Peyer's patch (tissue), 4 donors: ENCODE results near the gene TWSG1. TPM values are rescaled to one million over a fixed set of nuclear protein-coding genes. Genes with fewer than 3 reads are reported as not detected.
A peak's percentile ranks its signal among the peaks of the same experiment; 100 is the strongest.

Experiments used
- DNase-seq, 3 donors: peaks; one replicate each; pipeline ENCODE4 v3.0.0-alpha.2; 2017 to 2019
- H3K27ac ChIP-seq, 4 donors: fragments of 200-600 bp; sonication (generic); one replicate each; pipeline ENCODE4 v1.5.1; 2016 to 2019
- H3K27me3 ChIP-seq, 2 donors: fragments of 200-600 bp; sonication (generic); one replicate each; pipeline ENCODE4 v1.5.1; 2019
- H3K36me3 ChIP-seq, 3 donors: fragments of 200-600 bp; sonication (generic); one replicate each; pipeline ENCODE4 v1.5.1; 2016 to 2019
- H3K4me1 ChIP-seq, 4 donors: fragments of 200-600 bp; sonication (generic); one replicate each; pipeline ENCODE4 v1.5.1; 2016 to 2019
- H3K4me3 ChIP-seq, 4 donors: fragments of 200-600 bp; sonication (generic); 1 replicate in 3 of 4; 2 replicates in 1 of 4; pipeline ENCODE4 v1.5.1; 2016 to 2019; ENCODE audit warnings: mild to moderate bottlenecking in 1 of 4
- H3K9me3 ChIP-seq, 4 donors: fragments of 200-600 bp; sonication (generic); one replicate each; pipeline ENCODE4 v1.5.1; 2016 to 2019; ENCODE audit warnings: mild to moderate bottlenecking in 1 of 4
- CTCF ChIP-seq, 6 experiments: fragments of 450-650 bp in 4 of 6; fragments of 200-600 bp in 2 of 6; sonication (generic) in 1 of 6; IDR thresholded peaks; one replicate each; pipeline ENCODE4 v1.5.1; 2017 to 2019; ENCODE audit warnings: antibody characterized with exemption in 6 of 6, mild to moderate bottlenecking in 3 of 6, moderate library complexity in 1 of 6
- POLR2A ChIP-seq, 2 donors: fragments of 450-650 bp; IDR thresholded peaks; one replicate each; pipeline ENCODE4 v1.5.1; 2017; ENCODE audit warnings: antibody characterized with exemption in 2 of 2, mild to moderate bottlenecking in 2 of 2, moderate library complexity in 2 of 2
- total RNA-seq, 4 donors: library from RNA; depleted of rRNA; stranded (reverse); fragments of >200 nt; gene quantifications; one replicate each; pipeline ENCODE4 v1.1.0, GENCODE V29; 2016

The TWSG1 gene
- total RNA-seq, 4 donors from 2014 or later = 7.5 to 12.4 (median 10.5) TPM

- DNase-seq = no peak
- H3K27ac ChIP-seq = no peak overlapping the region
- H3K4me1 ChIP-seq = peaks cover 0 to 5% (median 0%) of the 10 kb centered on the region in 4 donors
- no peaks in the 10 kb centered on the region for H3K36me3 ChIP-seq
- H3K4me3 ChIP-seq = no peak overlapping the region
- H3K9me3 ChIP-seq = no peaks in the 10 kb centered on the region
- TF ChIP-seq POLR2A (IDR thresholded peaks at IDR 0.05) (no peak), CTCF (IDR thresholded peaks at IDR 0.05) (no peak)
- H3K27me3 ChIP-seq = no peaks in the 10 kb centered on the region
Observed at GRCh38 chr18:9328776-9329175, 5.8 kb upstream of the TWSG1 start.

DNA sequence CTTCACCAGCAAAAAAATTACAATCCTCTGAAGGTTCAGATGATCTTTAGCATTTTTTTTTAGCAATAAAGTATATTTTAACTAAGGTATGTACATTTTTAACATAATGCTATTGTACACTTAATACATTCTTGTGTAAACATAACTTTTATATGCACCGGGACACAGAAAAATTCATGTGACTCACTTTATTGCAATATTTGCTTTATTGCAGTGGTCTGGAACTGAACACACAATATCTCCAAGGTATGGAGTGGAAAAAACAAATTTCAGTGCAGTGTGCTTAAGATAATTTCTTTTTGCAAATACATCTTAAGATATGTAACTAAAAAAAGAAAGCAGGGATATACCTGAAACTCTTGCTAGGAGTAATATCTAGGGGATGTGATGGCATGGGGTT is 5.1 kb upstream of the TWSG1 start:
- H3K27ac ChIP-seq = no peak overlapping the region
- DNase-seq = no peak
- TF ChIP-seq CTCF (IDR thresholded peaks at IDR 0.05) (no peak), POLR2A (IDR thresholded peaks at IDR 0.05) (no peak)
- no peaks in the 10 kb centered on the region for H3K36me3 ChIP-seq
- H3K4me1 ChIP-seq = peaks cover 0 to 7% (median 0%) of the 10 kb centered on the region in 4 donors
- no peaks in the 10 kb centered on the region for H3K27me3 ChIP-seq
- no peaks in the 10 kb centered on the region for H3K9me3 ChIP-seq
- no peak overlapping the region for H3K4me3 ChIP-seq

DNA sequence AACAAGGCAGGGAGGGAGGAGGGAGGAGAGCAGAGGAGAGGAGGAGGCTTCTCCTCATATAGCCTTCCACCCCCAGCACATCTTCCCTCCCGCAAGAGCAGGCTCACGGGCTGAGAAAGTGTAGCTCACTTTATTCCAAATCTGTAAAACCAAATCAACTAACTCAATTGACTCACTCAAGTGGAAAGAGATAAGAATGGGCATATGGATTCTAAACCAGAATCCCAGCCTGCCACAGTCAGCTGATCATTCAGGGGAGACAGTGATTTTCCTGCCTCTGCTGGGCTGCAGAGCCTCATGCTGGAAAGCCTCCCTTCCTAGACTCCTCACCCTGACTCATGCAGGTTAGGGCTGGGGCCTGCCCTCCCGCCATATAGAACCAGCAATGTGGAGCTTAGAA is 4.2 kb upstream of the TWSG1 start:
- H3K9me3 ChIP-seq = no peaks in the 10 kb centered on the region
- no peaks in the 10 kb centered on the region for H3K36me3 ChIP-seq
- no peak for DNase-seq
- no peak overlapping the region for H3K4me3 ChIP-seq
- peaks cover 0 to 7% (median 0%) of the 10 kb centered on the region in 4 donors for H3K4me1 ChIP-seq
- H3K27ac ChIP-seq = no peak overlapping the region
- H3K27me3 ChIP-seq = no peaks in the 10 kb centered on the region
- TF ChIP-seq CTCF (IDR thresholded peaks at IDR 0.05) (no peak), POLR2A (IDR thresholded peaks at IDR 0.05) (no peak)

DNA sequence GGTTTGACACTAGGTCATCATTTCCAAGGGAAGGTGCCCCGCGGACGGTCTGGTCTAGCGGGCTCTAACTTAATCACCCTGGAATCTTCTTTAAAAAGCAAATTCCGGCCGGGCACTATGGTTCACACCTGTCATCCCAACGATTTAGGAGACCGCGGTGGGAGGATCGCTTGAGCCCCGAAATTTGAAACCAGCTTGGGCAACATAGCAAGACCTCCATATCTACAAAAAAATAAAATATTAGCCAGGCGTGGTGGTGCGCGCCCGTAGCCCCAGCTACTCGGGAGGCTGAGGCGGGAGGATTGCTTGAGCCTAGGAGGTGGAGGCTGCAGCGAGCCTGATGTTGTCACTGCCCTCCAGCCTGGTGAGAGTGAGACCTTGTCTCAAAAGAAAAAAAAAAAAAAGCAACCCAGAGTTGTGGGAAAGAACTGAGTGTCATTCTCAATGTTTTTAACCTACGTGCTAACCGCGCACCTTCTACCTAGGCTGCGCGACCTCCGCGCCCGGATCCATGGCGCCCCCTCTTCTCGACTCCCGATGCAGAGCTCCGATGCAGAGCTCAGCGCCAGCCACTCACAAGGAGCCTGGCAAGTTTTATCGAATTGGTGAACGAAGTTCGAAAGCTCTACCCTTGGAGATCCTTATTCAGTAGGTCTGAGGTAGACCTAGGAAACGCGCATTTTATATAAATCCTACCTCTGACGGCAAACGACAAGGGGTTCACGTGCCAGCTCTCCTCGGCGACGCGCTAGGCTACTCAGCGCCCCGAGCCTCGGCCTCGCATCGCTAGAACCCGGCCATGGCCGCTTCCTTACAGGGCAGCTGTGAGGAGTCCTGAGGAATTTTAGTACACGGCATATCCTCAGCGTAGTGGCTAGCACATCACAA is 888 bp upstream of the TWSG1 start:
- DNase-seq = peak in 2 of 3 donors; percentile 47 to 54
- H3K4me1 ChIP-seq = peaks cover 0 to 7% (median 0%) of the 10 kb centered on the region in 4 donors

More for the DNA sequence above, 888 bp upstream of the TWSG1 start:
- peak overlapping the region; percentile 73 to 81 (median 78) for H3K4me3 ChIP-seq
- TF ChIP-seq POLR2A (IDR thresholded peaks at IDR 0.05) = no peak
- no peak for TF ChIP-seq CTCF (IDR thresholded peaks at IDR 0.05)
- H3K36me3 ChIP-seq = no peaks in the 10 kb centered on the region
- no peaks in the 10 kb centered on the region for H3K27me3 ChIP-seq
- no peaks in the 10 kb centered on the region for H3K9me3 ChIP-seq
- H3K27ac ChIP-seq = peak overlapping the region; percentile 13 to 83 (median 77)
